NCI-H1694 (cell line): Measurements from ENCODE around the gene PLD2.

Experiments used
- DNase-seq: peaks from one replicate; lab custom pipeline; 2025; lab: John Stamatoyannopoulos, UW

The PLD2 gene

GRCh38 chr17:4806777-4807604 is at the start of gene PLD2:
PLD2 (plus strand) TSS chr17:4807152; CDS start chr17:4807773, 621 bp downstream.
- peak; percentile 76 for DNase-seq

GRCh38 chr17:4759776-4760236 is 47.1 kb upstream of the PLD2 start:
- no peak for DNase-seq

- no peak for DNase-seq
Observed at GRCh38 chr17:4764595-4764994, 42.4 kb upstream of the PLD2 start.

GRCh38 chr17:4766201-4766600 is 40.8 kb upstream of the PLD2 start:
- DNase-seq, result no peak

- no peak for DNase-seq
Observed at GRCh38 chr17:4766723-4767122, 40.2 kb upstream of the PLD2 start.

GRCh38 chr17:4768298-4768697 is 38.7 kb upstream of the PLD2 start:
- no peak for DNase-seq

GRCh38 chr17:4769628-4770027 is 37.3 kb upstream of the PLD2 start:
- no peak for DNase-seq

GRCh38 chr17:4771519-4772234 is 35.3 kb upstream of the PLD2 start, which contains the start of gene TM4SF5:
TM4SF5 (plus strand) TSS chr17:4771886; CDS start chr17:4771923, 37 bp downstream.
- peak; percentile 57 for DNase-seq

- peak; percentile 57 for DNase-seq
Observed at GRCh38 chr17:4772235-4772613, 34.7 kb upstream of the PLD2 start.

- DNase-seq, result no peak
Observed at GRCh38 chr17:4777969-4778760, 28.8 kb upstream of the PLD2 start.

GRCh38 chr17:4780325-4780955 is 26.5 kb upstream of the PLD2 start:
- DNase-seq, result no peak

GRCh38 chr17:4782652-4783051 is 24.3 kb upstream of the PLD2 start:
- DNase-seq, result no peak

GRCh38 chr17:4785311-4786105 is 21.4 kb upstream of the PLD2 start:
- no peak for DNase-seq

GRCh38 chr17:4786106-4786511 is 20.8 kb upstream of the PLD2 start, which contains the start of gene VMO1:
VMO1 (minus strand) TSS chr17:4786364; CDS start chr17:4786352, 12 bp downstream.
- no peak for DNase-seq

- DNase-seq, result no peak
Observed at GRCh38 chr17:4786516-4786915, 20.4 kb upstream of the PLD2 start.

- DNase-seq, result no peak
Observed at GRCh38 chr17:4788159-4788806, 18.7 kb upstream of the PLD2 start.

- DNase-seq, result no peak
Observed at GRCh38 chr17:4788807-4789700, 17.9 kb upstream of the PLD2 start, which contains the start of gene GLTPD2. GLTPD2 (plus strand) TSS chr17:4788964; CDS start chr17:4789012, 48 bp downstream.

GRCh38 chr17:4789701-4789950 is 17.3 kb upstream of the PLD2 start:
- peak; percentile 57 for DNase-seq

GRCh38 chr17:4789951-4790704 is 16.8 kb upstream of the PLD2 start:
- DNase-seq, result peak; percentile 57
